GM11168 (cell line): ENCODE results near the gene INPPL1.

Experiments
- in situ Hi-C: fragments of 300-500 bp; cut with MboI; formaldehyde crosslinking; loops from one replicate; pipeline ENCODE4 v1.12.0; 2022; ENCODE audit warnings: low sequenced_read_pairs; ENCODE audit not compliant: unreplicated experiment

INPPL1 gene

GRCh38 chr11:72229925-72230763 is 5.6 kb downstream of the INPPL1 start:
- in situ Hi-C loops, result no loop called here

DNA sequence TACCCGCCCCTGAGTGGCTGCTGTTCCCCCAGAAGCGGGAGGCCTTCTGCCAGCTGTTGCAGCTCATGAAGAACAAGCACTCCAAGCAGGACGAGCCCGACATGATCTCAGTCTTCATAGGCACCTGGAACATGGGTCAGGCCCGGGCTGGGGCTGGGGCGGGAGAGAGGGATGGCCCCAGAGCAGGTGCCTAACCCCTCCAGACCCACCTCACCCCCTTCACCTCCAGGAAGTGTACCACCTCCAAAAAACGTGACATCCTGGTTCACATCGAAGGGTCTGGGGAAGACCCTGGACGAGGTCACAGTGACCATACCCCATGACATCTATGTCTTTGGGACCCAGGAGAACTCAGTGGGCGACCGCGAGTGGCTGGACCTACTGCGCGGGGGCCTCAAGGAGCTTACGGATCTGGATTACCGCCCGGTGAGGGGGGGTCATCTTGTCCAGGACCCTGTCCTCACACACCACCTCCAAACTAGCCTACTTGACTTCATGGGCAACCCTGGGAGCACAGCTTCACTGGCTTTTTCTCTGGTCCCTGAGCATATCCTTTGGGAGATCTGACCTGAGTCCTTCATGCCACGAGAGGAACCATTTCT is 6.3 kb downstream of the INPPL1 start:
- in situ Hi-C loops, result no loop called here

DNA sequence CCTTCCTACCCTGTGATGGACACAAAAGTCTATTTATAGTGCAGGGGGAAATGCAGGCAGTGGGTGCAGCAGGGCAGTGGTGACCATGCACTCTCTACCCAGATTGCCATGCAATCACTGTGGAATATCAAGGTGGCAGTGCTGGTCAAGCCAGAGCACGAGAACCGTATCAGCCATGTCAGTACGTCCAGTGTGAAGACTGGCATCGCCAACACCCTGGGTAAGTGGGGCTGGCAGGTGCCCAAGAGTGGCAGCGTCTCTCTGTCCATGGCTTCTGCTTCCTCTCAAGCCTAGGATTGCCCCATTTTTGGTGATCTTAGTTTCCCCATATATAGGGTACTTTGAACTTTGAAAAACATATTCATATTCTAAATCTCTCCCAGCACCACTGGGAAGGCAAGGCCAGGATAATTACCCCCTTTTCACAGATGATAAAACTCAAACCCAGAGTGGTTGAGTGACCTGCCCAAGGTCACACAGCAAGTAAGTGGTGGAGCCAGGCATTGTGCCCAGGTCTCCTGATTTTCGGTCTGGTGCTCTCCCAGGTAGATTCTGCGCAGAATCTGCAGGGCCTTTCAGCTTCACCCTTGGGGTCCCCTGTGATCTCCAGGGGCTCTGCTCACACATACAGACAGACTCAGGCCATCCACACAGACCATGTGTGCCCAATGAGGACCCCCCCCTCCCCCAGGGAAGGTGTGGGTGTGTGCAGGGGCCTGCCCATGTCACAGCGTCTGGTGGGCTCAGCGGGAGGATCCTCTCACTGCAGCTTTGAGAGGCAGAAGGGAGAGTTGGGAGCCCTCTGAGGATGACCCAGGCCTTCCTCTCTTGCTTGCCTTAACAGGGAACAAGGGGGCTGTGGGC is 7.1 kb downstream of the INPPL1 start:
- in situ Hi-C loops, result no loop called here

GRCh38 chr11:72232260-72233055 is 7.9 kb downstream of the INPPL1 start:
- in situ Hi-C loops, result no loop called here

DNA sequence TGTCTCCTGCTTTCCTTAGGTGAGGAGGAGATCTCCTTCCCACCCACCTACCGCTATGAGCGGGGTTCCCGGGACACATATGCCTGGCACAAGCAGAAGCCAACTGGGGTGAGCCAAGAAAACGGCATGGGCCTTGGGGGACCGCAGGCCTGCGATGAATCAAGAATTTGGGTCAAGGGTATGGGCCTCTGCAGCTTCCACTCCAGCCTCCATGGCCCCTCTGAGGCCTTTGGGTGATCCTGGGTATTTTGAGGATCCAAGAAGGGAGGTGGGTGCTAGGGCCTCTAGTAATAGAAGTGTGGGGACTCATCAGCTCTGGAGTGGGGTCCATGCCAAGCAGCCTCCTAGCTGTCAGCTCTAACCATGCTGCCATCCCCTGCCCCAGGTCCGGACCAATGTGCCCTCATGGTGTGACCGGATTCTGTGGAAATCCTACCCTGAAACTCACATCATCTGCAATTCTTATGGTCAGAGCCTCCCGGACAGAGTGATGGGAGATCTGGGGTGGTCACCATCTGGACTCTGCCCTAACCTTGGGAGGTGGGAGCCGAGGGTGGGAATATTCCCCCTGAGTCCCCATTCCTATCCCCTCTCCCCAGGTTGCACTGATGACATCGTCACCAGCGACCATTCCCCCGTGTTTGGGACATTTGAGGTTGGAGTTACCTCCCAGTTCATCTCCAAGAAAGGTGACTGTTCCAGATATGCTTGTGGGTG is 8.6 kb downstream of the INPPL1 start:
- in situ Hi-C loops, result no loop called here

- in situ Hi-C loops, result no loop called here
Observed at GRCh38 chr11:72233773-72234513, 9.4 kb downstream of the INPPL1 start.

DNA sequence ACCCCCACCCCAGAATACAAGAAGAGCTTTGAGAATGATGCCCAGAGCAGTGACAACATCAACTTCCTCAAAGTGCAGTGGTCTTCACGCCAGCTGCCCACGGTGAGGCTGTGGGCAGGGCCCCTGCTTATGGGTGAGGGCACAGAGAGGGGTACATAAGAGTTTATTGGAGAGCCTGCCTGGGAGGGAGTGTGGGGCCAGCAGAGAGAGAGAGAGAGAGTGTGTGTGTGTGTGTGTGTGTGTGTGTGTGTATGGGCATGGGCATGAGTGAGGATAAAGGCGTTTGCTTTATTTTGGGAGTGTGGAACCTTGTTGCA is 9.9 kb downstream of the INPPL1 start:
- in situ Hi-C loops, result no loop called here

DNA sequence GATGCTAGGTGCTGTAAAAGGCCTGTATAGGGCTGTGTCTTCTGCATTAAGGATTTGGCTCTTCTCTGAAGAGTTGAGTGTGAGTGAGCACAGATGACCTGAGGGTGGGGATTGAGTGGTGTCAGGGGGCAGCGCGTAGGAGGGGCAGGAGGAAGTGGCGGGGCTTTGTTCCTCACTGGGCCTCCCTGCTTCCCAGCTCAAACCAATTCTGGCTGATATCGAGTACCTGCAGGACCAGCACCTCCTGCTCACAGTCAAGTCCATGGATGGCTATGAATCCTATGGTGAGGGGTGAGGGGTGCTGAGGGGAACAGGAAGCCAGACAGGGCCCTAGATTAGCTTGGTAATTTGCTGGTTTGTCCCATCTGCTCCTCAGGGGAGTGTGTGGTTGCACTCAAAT is 10.4 kb downstream of the INPPL1 start:
- in situ Hi-C loops, result no loop called here

DNA sequence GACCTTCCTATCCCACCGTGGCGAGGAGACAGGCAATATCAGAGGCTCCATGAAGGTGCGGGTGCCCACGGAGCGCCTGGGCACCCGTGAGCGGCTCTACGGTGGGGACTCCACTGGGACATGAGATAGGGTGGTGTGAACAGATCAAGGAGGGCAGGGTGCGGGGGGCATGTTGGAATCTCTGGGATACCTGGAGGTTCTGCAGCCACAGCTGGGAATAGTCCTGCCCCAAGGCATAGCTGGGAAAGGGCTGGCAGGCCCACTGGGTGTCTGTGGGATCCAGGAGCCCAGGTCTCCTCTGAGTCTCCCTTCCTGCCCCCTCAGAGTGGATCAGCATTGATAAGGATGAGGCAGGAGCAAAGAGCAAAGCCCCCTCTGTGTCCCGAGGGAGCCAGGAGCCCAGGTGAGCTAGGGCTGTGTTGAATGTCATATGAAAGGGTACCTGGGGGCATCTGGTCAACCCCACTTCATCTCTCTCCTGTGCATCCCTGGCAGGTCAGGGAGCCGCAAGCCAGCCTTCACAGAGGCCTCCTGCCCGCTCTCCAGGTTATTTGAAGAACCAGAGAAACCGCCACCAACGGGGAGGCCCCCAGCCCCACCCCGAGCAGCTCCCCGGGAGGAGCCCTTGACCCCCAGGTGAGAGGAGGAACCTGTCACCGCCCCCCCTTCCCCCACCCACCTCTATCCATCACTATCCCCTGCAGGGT is 10.9 kb downstream of the INPPL1 start:
- in situ Hi-C loops, result no loop called here

DNA sequence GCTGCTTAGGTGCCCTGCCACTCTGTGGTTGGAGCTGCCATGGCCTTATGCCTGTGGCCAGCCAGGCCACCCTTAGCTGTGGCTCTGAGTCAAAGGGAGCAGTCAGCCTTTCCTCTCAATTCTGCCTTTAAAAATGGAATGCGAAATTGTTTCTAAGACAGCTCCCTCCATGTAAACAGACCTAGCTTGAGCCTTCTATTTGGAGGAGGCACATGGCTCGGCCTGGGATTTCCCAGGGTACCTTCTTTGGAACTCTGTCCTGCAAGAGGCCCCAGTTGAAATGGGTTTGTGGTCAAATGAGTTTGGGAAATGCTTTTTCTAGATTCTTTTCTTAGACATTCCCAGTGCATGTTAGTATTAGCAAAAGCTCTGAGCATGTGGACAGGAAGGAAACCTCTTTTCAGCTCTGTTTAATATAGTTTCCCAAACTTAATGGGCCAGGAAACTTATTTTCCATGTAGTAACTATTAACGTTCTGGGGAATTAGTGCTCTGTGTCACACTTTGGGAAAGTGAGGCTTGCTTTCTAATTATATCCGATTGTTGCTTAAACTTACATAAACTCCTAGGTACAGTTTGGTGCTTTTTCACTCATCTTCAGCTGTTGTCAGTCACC is 11.6 kb downstream of the INPPL1 start:
- in situ Hi-C loops, result no loop called here

DNA sequence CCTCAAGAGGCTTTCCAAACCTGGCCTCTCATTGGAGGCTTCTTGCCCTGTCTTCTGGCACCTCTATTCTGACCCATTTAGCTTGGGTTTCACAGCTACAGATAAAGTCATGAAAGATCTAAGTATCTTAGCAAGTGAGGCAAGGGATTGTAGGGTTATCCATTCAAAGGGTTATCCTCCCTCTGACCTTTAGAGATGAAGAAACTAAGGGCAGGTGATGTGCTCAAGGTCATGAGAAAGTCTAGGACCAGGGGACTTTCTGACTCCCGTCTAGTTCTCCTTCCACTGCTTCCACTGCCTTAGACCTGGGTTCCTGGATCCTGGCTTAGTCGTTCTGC is 12.2 kb downstream of the INPPL1 start:
- in situ Hi-C loops, result no loop called here

GRCh38 chr11:72237112-72237931 is 12.8 kb downstream of the INPPL1 start:
- in situ Hi-C loops, result no loop called here

DNA sequence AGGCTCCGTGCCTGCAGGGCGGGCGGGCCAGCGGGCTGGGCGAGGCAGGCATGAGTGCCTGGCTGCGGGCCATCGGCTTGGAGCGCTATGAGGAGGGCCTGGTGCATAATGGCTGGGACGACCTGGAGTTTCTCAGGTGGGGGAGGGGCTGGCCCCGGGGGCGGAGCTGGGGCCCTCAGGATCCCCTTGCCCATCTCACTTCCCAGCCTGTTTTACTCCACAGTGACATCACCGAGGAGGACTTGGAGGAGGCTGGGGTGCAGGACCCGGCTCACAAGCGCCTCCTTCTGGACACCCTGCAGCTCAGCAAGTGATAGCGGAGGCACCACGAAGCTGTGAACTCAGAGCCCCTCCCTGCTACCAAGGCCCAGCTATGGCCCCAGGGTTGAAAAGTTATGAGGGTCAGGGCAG is 13.5 kb downstream of the INPPL1 start:
- in situ Hi-C loops, result no loop called here

- in situ Hi-C loops, result no loop called here
Observed at GRCh38 chr11:72238492-72239312, 14.1 kb downstream of the INPPL1 start.

- in situ Hi-C loops, result no loop called here
Observed at GRCh38 chr11:72239313-72239848, 14.8 kb downstream of the INPPL1 start.

GRCh38 chr11:72239849-72240460 is 15.4 kb downstream of the INPPL1 start:
- in situ Hi-C loops, result no loop called here
